Amygdala (tissue), 56 donors: ENCODE data around the gene DIAPH3.

Experiments
- DNase-seq, 56 donors: peaks; one replicate each; lab custom pipeline; 2025; lab: John Stamatoyannopoulos, UW

Gene DIAPH3

DNA sequence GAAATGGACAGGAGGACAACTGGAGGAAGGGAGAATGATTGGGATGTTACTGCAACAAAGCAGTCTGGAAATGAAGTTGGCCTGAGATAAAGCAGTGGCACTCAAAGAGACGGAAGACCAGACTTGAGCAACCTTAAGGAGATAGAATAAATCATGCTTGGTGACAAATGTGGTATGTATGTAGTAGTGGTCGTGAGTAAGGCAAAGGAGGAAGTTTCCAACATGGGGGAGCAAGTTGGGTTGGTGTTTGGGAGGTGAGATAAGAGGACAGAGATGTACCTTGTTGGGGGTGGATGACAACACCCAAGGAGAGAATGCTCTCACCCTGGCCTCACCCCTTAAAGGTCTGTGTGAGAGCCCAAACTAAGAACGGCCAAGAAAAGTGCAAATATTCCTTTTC lies 420.5 kb downstream of the DIAPH3 start:
- DNase-seq, result no peak

DNA sequence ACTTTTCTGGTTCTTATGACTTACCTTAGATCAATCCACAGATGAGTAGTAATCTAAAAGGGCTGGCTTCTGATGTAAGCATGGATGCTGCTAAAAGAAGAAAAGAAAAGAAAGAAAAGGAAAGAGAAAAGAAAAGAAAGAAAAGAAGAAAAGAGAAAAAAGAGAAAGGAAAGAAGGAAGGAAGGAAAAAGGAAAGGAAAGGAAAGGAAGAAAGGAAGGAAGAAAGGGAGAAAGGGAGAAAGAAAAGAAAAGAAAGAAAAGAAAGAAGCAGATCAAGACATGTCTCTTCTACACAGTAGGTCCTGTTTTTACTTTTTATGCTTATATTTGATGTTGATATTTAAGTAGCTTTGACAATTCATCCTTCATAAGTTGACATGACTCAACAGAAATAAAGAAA lies 421.3 kb downstream of the DIAPH3 start:
- DNase-seq, result no peak

DNA sequence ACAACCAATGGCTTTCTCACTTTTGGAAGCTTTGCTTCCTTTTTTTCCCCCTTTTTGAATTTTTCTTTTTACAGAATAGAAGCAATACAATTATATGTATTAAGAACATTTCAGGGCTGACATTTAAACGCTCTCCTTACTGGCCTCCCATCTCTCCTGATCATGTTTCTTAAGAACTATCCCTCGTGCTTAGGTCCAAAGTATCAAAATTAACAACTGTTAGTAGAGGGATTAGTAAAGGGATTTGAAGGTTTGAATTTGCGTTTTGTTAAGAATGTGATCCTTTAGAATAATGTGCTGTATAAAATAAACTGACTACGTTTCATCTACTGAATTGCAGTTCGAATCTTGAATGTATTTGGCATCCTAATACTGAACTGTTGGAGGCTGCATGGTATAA lies 424.8 kb downstream of the DIAPH3 start:
- DNase-seq, result no peak

DNA sequence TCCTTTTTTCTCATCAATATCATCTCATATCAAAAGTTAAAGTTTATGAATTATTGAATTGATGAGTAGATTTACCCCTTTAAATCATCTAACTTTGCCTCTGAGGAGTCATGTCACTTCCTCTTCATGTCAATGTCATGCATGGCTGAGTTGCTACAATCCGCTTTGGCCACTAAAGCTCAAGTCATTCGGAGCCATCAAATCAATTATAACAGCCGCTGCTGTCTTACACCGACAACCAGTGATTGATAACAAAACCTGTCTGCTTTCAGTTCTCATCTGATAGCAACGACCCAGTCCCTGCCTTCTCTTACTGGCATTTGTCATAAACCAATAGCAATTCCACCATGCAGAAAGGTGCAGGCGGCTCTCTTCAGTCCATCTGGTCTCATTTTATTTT lies 429.3 kb downstream of the DIAPH3 start:
- no peak for DNase-seq

DNA sequence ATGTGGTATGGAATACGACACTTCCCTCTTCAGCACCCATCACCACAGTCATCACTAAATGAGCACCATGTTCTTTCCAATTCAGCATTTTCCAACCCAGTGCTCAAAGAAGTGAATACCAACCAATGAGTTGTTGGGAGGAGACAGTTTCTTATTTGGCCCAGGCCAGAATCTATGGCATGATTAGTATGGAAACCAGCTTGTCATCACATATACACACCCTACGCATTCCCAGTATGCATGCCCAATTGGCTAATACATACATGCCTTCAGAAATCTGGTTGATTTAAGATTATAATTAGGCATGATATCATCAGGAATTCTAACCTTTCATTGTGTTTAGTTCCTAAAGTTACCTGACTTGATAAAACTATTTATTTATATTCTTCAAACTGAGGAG lies 430.0 kb downstream of the DIAPH3 start:
- DNase-seq, result no peak

DNA sequence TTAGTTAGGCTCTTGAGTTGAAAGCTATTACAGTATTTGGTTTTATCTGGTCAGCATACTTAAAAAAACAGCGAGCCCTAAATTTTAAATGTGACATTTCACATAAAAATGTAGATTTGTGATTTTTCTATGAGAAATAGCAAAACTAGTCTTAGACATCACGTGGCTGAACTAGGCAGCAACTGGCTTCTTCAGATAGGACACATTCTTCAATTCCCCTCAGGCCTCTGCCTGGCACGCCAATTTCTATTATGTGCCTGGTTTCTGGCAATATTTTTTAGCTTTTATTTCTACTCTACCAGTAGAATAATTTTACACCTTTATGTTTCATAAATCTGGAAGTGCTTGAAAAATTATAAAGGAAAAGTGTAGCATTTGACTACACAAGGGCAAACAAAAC lies 433.7 kb downstream of the DIAPH3 start:
- no peak for DNase-seq

DNA sequence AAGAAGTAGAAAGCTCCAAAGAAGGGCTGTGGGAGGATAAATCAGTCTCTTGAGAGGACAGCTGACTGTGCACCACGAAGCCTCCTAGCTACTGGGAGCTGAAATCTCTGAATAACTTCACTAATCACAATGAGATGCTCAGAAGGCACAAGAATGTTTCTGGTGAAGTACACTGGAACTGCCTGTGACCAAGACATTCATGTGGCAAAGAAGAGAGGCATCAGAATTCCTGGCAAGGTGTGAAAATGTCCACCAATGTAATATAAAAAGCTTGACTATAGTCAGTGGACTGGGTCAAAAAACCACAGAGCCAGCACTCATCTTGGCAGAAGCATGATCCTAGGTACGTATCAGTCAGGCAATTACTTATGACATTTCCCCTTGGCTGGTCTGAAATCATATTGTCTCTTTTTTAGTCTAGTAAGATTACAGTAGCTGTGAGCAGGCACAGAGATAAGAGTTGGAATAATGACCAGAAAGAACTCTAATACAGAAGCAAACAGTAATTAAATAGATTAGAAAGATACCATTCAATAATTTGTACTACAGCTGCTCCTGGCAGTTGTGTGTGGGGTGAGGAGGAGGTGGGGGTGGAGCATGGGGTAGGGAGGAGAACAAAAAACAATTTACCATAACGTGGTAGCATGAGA lies 434.7 kb downstream of the DIAPH3 start:
- DNase-seq, result no peak

DNA sequence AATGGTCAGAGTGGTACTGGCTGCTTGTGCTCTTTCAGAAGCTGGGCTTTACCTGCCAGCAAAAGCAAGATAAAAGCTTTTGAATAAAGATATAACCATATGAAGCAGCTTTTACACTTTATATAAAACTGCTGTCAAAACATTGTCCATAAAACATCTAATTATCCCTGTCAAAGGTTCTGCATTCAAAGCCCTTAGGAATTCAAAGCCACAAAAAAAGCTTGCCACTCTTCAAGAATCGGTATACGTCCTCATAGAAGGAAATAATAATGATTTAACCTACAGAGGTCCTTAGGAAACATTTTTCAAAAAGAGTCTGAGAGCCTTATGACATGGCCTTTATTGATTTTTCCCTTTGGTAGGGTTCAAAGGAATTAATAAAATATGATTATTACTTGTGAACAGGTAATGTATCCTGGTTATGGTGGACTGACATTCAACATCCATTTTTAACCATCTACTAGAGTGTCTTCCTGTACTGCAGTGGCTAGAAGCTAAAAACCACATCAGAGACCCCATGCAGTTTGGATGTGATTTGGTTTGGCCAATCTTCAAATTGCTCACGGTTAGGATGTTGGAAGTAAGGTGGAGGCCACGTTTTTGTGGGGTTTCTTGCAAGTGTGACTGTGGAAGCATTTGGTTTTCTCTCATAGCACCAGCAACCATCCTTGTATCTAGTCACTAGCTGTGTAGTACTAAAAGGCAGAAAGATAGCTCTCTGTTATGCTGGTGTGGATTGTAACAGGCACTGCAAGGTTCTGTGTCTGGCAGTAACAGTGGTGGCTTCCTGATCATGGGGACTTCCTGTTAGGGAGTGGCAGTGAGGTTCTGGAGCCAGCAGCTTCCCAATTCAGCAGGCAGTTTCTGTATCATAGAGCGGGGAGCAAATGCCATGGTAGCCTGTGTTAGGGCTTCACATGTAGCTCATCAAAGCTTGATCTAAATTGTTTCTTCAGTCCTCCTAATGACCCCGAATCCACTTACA lies 441.5 kb downstream of the DIAPH3 start:
- no peak for DNase-seq

DNA sequence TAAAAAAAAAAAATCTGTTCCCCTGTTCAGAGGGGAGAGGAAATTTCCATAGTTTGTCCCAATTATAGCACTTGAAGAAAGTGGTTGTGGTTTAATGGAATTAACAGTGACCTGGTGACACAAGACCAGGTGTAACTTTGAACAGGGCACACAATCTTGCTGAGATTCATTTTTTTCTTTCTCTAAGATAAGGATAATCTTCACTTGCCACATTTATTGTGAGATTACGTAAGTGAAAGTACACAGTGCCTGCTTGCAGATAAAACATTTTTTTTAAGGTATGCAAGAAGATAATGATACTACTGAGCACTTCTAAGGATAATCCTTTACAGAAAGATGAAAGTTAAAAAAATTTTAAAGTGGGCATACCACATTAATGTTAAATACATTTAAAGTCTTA lies 448.1 kb downstream of the DIAPH3 start:
- no peak for DNase-seq

DNA sequence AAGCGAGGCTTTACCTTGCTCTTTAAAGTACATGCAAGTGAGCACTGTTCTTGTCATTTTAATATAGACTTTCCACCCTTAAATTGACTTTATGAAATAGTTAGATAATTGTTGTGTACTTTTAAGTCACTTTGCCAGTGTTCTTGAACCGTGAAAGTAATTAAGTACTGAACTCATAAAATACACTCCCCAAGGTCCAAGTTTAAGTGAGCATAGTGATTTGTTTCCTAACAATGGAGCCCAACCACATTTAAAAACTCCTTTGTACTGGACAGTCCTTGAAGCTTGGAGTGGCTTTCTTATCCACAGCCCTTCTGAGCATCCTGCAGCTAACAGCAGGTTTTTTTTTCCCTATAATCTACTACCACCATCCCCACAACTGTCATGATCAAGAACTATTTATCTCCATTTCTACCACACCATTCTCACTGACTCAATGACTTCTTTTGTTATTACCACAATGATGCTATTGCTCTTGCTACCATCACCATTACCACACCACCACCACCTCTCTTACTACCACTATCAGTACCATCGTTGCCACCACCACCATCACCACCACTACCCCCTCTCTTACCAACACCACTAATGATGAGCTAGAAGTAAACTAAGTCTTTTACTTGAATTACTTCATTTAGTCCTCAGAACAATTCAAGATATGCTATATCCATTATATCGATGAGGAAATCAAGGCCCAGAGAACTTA lies 452.6 kb downstream of the DIAPH3 start:
- no peak for DNase-seq

DNA sequence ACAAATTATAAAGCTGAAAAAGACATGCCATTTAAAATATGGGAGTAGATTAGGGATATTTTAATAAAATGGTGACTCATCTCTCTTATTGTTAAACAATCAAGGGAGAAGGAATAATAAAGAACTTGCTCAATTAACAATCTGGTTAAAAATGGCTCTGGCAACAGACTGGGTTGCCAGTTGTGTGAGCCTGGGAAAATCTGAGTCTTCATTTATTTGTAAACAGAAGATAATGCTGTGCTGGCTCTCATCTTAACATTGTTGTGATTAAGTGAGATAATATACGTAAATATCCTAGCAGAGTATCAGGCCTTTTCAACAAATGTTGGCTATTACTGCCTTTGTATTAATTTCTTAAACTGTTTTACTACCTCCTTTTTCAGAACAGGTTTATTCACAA lies 453.3 kb downstream of the DIAPH3 start:
- DNase-seq, result no peak

DNA sequence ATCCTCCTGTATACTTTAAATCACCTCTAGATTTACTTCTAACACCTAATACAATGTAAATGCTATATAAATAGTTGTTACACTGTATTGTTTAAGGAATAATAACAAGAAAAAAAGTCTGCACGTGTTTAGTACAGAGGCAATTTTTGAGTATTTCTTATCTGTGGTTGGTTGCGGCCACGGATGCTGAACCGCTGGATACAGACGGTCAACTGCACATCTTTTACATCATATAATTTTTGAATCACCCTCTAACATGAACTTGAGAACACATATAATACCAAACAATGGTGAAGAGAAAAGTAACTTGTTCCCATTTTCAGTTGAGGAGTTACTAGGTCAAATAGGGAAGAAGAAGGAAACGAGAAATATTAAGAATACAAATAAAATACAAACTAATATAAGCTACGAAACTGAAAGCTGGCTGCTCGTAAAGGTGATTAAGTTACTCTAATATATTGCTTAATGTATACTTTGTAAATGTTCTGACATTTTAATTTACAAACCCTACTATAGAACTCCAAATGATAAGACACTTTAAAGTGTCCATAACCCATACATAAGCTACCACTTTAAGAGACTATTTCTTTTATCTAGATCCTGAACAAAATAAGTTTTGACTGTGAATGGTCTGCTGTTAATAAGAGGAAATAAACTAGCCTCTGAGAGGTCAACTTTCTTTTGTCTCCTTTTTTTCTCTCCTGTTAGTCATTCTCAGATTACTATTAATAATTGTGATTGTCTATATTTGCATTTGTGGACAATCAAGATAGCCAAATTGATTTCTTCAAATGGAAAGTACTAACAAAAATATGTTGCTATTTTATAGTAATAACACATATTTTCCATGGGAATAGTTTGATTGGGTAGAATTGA lies 457.4 kb downstream of the DIAPH3 start:
- no peak for DNase-seq

DNA sequence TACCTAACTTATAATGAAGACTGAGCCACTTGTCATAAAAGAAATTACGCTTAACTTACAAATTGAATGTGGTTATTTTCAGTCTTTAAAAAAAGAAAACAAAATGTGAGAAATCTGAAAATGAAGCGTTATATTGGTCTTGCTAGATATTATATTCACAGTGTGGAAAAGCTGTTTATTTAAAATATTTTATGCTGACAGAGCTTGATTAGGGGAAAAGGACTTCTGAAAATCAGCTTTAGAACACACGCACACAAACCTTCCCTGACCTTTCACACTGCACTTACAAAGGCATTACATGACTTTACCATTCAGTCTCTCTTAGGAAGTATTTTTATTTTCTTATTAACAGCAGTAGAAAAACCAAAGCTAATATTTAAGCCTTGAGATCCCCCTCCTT lies 461.5 kb downstream of the DIAPH3 start:
- DNase-seq, result no peak

DNA sequence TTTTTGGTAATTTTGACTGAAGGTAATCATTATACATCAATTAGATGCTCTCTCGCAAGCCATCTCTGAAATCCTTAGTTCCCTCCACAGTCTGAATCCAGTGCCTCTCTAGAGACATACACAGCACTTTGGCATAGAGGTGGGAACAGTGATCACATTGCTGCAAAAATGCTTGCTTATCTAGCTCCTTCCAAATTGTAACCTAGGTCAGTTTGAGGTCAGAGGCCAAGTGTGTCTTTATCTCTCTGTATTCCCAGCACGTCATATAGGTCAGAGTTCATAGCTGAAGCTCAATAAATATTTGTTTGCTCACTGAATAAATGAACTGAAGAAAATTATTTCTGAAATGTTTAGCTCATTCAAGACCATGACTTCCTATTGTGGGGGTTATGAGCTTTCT lies 462.5 kb downstream of the DIAPH3 start:
- no peak for DNase-seq

DNA sequence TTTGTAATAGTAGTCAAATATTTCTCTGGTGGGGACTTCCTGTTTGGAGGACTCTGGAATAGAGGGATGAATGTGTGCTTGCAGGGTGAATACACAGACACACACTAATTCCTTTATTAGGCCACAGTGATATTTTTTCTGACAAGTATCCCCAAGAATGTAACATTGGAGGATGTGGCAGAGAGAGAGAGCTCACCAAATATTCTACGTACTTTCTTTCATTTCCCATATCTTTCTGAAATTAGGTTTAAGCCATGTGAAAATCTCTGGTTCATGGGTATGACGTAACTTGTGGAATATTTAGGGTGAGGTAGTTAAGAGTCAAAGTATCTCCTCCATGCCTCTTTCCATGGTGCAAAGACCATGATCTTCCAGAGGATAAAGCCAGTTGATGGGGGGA lies 463.4 kb downstream of the DIAPH3 start:
- DNase-seq, result no peak

DNA sequence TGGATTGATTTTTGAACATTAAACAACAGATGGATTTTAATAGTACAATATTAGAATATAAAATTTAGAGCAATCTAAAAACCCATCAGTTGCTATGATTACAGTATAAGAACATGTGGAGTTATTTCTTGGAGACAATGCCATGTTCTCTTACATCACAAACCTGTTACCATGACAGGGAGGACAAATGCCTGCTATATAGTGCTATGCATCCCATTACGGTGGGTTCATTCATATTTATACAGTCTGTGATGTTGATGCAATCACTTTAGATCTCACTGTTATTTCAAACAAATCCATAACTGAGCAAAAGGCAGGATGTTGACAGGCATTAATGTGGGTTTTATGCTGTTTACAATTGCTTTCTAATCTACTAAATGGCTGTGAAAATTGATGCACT lies 467.5 kb downstream of the DIAPH3 start:
- DNase-seq, result no peak

DNA sequence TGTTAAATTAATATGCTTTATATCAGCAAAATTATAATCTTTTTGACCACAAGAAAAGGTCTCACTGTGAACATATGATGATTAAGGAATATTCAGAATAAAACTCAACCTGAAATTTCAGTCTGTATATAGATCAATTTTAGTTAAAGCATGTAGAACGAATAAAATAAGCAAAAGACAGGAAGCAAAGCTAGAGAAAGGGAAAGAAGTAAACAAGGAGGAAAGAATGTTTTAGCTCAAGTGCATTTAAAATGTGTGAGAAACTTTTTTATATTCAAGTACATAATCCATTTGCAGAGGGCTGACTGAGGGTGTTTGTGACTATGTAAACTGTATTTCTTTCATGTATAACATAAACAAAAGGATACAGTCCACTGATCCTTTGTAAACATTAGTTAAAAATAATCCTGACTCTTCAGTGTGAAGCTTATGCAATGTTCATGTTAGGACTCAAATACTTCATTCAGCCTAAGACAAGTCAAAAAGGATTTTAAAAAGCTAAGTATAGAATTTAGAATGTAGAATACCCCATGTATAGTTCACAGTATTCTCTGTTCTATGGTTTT lies 472.1 kb downstream of the DIAPH3 start:
- no peak for DNase-seq

DNA sequence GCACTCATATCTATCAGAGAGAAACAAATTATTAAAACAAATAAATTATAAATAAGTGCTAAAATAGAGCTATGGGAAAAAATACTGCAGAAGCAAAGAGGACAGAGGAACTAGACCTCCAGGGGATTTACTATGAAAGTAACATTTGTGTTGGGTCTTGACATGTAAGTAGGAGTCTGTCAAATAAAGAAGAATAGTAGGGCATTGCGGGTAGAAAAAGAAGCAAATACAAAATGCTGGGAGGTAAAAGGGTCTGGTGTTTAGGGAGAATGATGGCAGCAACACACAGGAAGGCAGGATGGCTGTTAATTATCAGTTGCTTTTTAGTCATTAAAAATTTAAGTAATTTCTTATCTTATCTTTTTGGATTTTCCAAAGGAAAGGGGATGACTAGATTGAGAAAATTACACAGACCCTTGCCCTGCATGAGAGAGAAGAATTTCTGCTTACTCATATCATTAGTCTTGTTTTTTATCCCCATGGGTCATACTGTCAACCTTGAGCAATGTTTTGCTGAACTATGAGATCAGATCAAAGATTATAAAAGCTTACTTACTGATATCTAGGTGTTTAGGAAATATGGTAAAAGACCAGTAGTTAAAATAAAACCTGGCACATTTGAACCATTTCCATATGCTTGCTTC lies 472.7 kb downstream of the DIAPH3 start:
- DNase-seq, result no peak

DNA sequence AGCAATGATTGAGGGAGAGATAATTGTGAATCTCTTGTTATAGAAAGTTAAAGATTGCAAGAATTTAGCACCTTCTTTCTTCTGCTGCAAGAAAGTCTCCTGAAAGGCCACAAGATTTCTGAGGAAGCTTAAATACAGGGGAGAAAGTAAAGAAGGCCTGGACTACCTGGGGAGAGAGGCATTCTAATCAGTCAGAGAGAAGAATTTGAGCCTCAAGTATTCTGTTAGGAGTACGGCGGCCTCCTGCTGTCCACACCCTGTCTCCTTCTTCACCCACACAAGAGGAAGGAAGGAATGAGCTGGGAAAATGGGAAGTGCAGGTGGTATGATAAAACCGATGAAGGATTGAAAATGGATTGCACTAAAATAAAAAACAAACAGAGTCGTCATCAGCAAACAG lies 474.7 kb downstream of the DIAPH3 start:
- no peak for DNase-seq
